ENCODE results near the gene GON4L. TPM values are rescaled to one million over a fixed set of nuclear protein-coding genes. Genes with fewer than 3 reads are reported as not detected.
"Not testable (repeated sequence)": the region's sequence is repeated elsewhere in the genome, so short reads cannot be mapped to it uniquely, and the experiment has no call there.

GON4L gene
- total RNA-seq, 1 experiment from 2014 or later = 25.8 TPM

DNA sequence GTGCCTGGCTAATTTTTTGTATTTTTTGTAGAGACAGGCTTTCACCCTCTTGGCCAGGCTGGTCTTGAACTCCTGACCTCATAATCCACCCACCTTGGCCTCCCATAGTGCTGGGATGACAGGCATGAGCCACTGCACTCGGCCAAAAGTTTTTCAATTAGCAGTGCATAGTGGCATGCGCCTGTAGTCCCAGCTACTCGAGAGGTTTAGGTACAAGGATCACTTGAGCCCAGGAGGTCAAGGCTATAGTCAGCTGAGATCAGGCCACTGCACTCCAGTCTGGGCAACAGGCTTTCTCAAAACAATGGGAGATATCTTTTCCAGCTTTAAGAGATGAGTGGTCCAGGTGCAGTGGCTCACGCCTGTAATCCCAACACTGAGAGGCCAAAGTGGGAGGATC lies 137.3 kb downstream of the GON4L start:
- Histone ChIP-seq H3K9me3 (replicated peaks) (no peaks in the 10 kb centered on the region), H3K27me3 (no peaks in the 10 kb centered on the region), H3K4me3 (no peak overlapping the region), H3K36me3 (peaks cover 14% of the 10 kb centered on the region; the same call in 1 of the 2 replicates), H3K27ac (no peak overlapping the region), H3K4me1 (no peaks in the 10 kb centered on the region)
- DNase-seq = no peak

- DNase-seq; H3K9me3 ChIP-seq (replicated peaks); H3K27ac ChIP-seq; H3K27me3 ChIP-seq; H3K4me3 ChIP-seq; H3K4me1 ChIP-seq: not testable (repeated sequence)
- H3K36me3 ChIP-seq = peaks cover 14% of the 10 kb centered on the region; the same call in 1 of the 2 replicates
Measured at GRCh38 chr1:155718524-155719115, 138.4 kb downstream of the GON4L start.

DNA sequence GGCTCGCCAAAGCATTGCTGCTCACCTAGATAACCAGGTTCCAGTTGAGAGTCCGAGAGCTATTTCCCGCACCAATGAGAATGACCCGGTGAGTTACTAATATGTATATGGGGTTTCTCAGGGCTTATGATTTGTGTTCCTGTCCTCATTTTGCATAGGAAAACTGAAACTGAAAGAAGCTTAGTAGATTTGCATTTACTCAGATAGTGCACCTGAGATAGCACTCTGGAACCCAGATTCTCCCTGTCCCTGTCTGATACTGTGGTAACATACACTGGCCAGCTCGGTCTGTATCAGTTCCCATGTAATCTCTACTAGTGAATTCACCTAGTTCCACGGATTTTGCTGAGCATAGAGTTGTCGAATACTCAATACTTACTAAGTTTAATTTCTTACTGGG lies 140.0 kb downstream of the GON4L start:
- Histone ChIP-seq H3K4me1 (no peaks in the 10 kb centered on the region), H3K9me3 (replicated peaks) (no peaks in the 10 kb centered on the region), H3K27ac (no peak overlapping the region), H3K27me3 (no peaks in the 10 kb centered on the region), H3K36me3 (peaks cover 18% of the 10 kb centered on the region; the same call in 1 of the 2 replicates), H3K4me3 (no peak overlapping the region)
- no peak for DNase-seq

GRCh38 chr1:155715777-155716176 lies 141.2 kb downstream of the GON4L start:
- Histone ChIP-seq H3K4me3 (no peak overlapping the region), H3K4me1 (no peaks in the 10 kb centered on the region), H3K9me3 (replicated peaks) (no peaks in the 10 kb centered on the region), H3K27me3 (no peaks in the 10 kb centered on the region), H3K27ac (no peak overlapping the region), H3K36me3 (peaks cover 11% of the 10 kb centered on the region; the same call in 1 of the 2 replicates)
- no peak for DNase-seq

DNA sequence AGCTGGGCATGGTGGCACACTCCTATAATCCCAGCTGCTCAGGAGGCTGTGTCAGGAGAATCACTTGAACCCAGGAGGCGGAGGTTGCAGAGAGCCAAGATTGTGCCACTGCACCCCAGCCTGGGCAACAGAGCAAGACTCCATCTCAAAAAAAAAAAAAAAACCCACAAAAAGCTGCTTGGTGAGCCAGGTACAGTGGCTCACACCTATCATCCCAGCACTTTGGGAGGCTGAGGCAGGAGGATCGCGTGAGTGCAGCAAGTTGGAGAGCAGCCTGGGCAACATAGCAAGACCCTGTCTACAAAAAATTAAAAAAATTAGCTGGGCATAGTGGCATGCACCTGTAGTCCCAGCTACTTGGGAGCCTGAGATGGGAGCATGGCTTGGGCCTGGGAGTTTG lies 142.0 kb downstream of the GON4L start:
- H3K9me3 ChIP-seq (replicated peaks); DNase-seq; H3K27ac ChIP-seq; H3K27me3 ChIP-seq; H3K4me1 ChIP-seq; H3K4me3 ChIP-seq: not testable (repeated sequence)
- H3K36me3 ChIP-seq = peaks cover 11% of the 10 kb centered on the region; the same call in 1 of the 2 replicates

- Histone ChIP-seq H3K27ac (no peak overlapping the region), H3K27me3 (no peaks in the 10 kb centered on the region), H3K36me3 (peaks cover 12% of the 10 kb centered on the region), H3K4me3 (no peak overlapping the region), H3K9me3 (replicated peaks) (0 out of 2 replicates have a peak, but pooled peaks cover 2% of the 10 kb centered on the region), H3K4me1 (no peaks in the 10 kb centered on the region)
- no peak for DNase-seq
Measured at GRCh38 chr1:155713075-155713474, 143.9 kb downstream of the GON4L start.

DNA sequence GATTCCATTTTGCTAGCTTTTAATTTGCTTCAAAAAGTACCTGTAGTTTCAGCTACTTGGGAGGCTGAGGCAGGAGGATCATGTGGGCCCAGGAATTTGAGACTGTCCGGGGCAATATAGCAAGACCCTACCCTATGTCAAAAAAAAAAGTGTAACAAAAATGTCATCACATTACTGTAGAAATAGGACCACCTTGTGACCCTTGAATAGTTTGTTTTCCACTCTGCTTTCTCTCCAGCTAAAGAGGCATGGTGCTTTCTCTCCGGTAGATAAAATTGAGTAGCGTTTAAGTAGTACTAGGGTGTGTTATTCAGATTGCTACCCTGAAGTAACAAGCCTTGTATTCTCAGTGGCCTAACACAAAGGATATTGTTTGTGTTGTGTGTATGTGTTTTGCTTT lies 144.4 kb downstream of the GON4L start:
- H3K36me3 ChIP-seq = peaks cover 12% of the 10 kb centered on the region
- not testable (repeated sequence) for H3K9me3 ChIP-seq (replicated peaks); H3K27me3 ChIP-seq; H3K27ac ChIP-seq; H3K4me1 ChIP-seq; H3K4me3 ChIP-seq
- DNase-seq = peak in 1 of 2 experiments; percentile 6

- not testable (repeated sequence) for H3K27ac ChIP-seq; H3K27me3 ChIP-seq; H3K4me1 ChIP-seq; H3K4me3 ChIP-seq; DNase-seq; H3K9me3 ChIP-seq (replicated peaks)
- H3K36me3 ChIP-seq = peaks cover 12% of the 10 kb centered on the region
Measured at GRCh38 chr1:155711457-155711856, 145.6 kb downstream of the GON4L start.

DNA sequence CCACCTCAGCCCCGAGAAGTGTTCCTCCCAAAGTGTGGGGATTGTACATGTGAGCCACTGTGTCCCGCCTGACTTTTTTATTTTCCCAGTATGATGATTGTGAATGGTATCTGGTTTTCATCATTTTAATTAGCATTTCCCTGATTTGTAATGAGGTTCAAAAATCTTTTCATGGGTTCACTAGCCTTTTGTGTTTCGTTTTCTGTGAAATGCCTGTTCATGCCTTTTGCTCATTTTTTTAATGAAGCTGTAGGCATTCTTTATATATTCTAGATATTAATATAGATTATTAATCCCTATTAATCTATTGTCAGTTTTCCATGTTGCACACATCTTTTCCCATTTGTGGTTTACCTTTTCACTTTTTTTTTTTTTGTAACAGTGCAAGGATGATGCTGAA lies 147.6 kb downstream of the GON4L start:
- no peaks in the 10 kb centered on the region for H3K4me1 ChIP-seq

GRCh38 chr1:155706139-155706538 lies 150.9 kb downstream of the GON4L start:
- H3K36me3 ChIP-seq = peaks cover 4% of the 10 kb centered on the region
- no peak overlapping the region for H3K4me3 ChIP-seq
- H3K27ac ChIP-seq = no peak overlapping the region
- 0 out of 2 replicates have a peak, but pooled peaks cover 2% of the 10 kb centered on the region for H3K9me3 ChIP-seq (replicated peaks)
- no peaks in the 10 kb centered on the region for H3K4me1 ChIP-seq
- H3K27me3 ChIP-seq = no peaks in the 10 kb centered on the region
- DNase-seq = no peak

More for the DNA sequence above, 147.6 kb downstream of the GON4L start:
- no peak overlapping the region for H3K4me3 ChIP-seq
- no peak overlapping the region for H3K27ac ChIP-seq
- no peaks in the 10 kb centered on the region for H3K27me3 ChIP-seq
- 0 out of 2 replicates have a peak, but pooled peaks cover 2% of the 10 kb centered on the region for H3K9me3 ChIP-seq (replicated peaks)
- DNase-seq = no peak
- peaks cover 7% of the 10 kb centered on the region for H3K36me3 ChIP-seq

DNA sequence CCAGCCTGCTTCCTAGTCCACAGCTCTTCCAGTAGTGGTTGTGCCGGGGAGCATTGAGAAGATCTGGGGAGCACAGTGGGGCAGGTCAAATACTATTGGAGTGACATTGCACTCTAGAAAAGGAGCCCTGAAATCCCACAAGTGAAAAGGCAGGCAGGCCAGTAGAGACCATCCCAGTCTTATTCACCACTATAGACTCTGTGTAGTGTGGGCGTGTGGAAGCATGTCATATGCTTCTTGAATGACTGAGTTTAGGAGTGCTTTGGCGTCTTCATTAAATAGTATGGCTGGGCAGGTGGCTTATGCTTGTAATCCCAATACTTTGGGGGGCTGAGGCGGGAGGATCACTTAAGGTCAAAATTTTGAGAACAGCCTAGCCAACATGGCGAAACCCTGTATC lies 152.6 kb downstream of the GON4L start:
- not testable (repeated sequence) for H3K4me1 ChIP-seq; H3K27ac ChIP-seq; H3K36me3 ChIP-seq; H3K9me3 ChIP-seq (replicated peaks); DNase-seq; H3K27me3 ChIP-seq; H3K4me3 ChIP-seq

- Histone ChIP-seq H3K9me3 (replicated peaks) (no peaks in the 10 kb centered on the region), H3K27ac (no peak overlapping the region), H3K4me3 (no peak overlapping the region), H3K27me3 (no peaks in the 10 kb centered on the region), H3K4me1 (no peaks in the 10 kb centered on the region), H3K36me3 (no peaks in the 10 kb centered on the region; the same call in 1 of the 2 replicates)
- no peak for DNase-seq
Measured at GRCh38 chr1:155703216-155703615, 153.8 kb downstream of the GON4L start.

- not testable (repeated sequence) for H3K27me3 ChIP-seq; H3K27ac ChIP-seq; DNase-seq; H3K4me3 ChIP-seq; H3K9me3 ChIP-seq (replicated peaks); H3K36me3 ChIP-seq; H3K4me1 ChIP-seq
Measured at GRCh38 chr1:155701675-155702074, 155.3 kb downstream of the GON4L start.
